ENCODE measurements around the gene MYL5.
A peak's percentile ranks its signal among the peaks of the same experiment; 100 is the strongest.

MYL5 gene

GRCh38 chr4:710116-710515, 35.8 kb downstream of the MYL5 start:
- no peaks in the 10 kb centered on the region for H3K9me3 Mint-ChIP-seq
- H3K4me3 Mint-ChIP-seq = no peak overlapping the region
- peaks cover 37% of the 10 kb centered on the region for H3K4me1 Mint-ChIP-seq
- H3K27me3 Mint-ChIP-seq = no peaks in the 10 kb centered on the region
- ATAC-seq (no peak), DNase-seq (no peak)
- no peak overlapping the region for H3K27ac Mint-ChIP-seq

GRCh38 chr4:710916-711315, 36.6 kb downstream of the MYL5 start:
- no peak overlapping the region for H3K4me3 Mint-ChIP-seq
- ATAC-seq (no peak), DNase-seq (no peak)
- no peaks in the 10 kb centered on the region for H3K9me3 Mint-ChIP-seq
- no peak overlapping the region for H3K27ac Mint-ChIP-seq
- H3K4me1 Mint-ChIP-seq = peaks cover 33% of the 10 kb centered on the region
- no peaks in the 10 kb centered on the region for H3K27me3 Mint-ChIP-seq

- DNase-seq (no peak), ATAC-seq (no peak)
- Mint-ChIP-seq H3K9me3 (no peaks in the 10 kb centered on the region), H3K4me1 (peaks cover 29% of the 10 kb centered on the region), H3K27ac (no peak overlapping the region), H3K4me3 (no peak overlapping the region), H3K27me3 (no peaks in the 10 kb centered on the region)
These were observed 37.8 kb downstream of the MYL5 start for GRCh38 chr4:712093-712492.

GRCh38 chr4:712916-713632, 38.7 kb downstream of the MYL5 start:
- Mint-ChIP-seq H3K4me3 (no peak overlapping the region), H3K4me1 (peaks cover 34% of the 10 kb centered on the region), H3K27me3 (no peaks in the 10 kb centered on the region), H3K27ac (no peak overlapping the region), H3K9me3 (no peaks in the 10 kb centered on the region)
- no peak for DNase-seq
- ATAC-seq = no peak

- ATAC-seq = no peak
- Mint-ChIP-seq H3K4me1 (peaks cover 28% of the 10 kb centered on the region), H3K27ac (no peak overlapping the region), H3K4me3 (no peak overlapping the region), H3K27me3 (no peaks in the 10 kb centered on the region), H3K9me3 (no peaks in the 10 kb centered on the region)
- DNase-seq = no peak
These were observed 39.7 kb downstream of the MYL5 start for GRCh38 chr4:714087-714486.

- DNase-seq = no peak
- no peaks in the 10 kb centered on the region for H3K27me3 Mint-ChIP-seq
- H3K27ac Mint-ChIP-seq = peak overlapping the region in 1 of 2 donors; percentile 71
- no peak overlapping the region for H3K4me3 Mint-ChIP-seq
- H3K4me1 Mint-ChIP-seq = peaks cover 34% of the 10 kb centered on the region
- ATAC-seq = peak; percentile 29
- peaks cover 0 to 6% of the 10 kb centered on the region in 2 donors for H3K9me3 Mint-ChIP-seq
These were observed 43.4 kb downstream of the MYL5 start for GRCh38 chr4:717601-718320.

GRCh38 chr4:718460-718859, 44.1 kb downstream of the MYL5 start:
- Mint-ChIP-seq H3K27ac (peak overlapping the region in 1 of 2 donors; percentile 34), H3K27me3 (no peaks in the 10 kb centered on the region), H3K9me3 (peaks cover 0 to 6% of the 10 kb centered on the region in 2 donors), H3K4me3 (no peak overlapping the region), H3K4me1 (peaks cover 37% of the 10 kb centered on the region)
- no peak for DNase-seq
- ATAC-seq = no peak

GRCh38 chr4:720111-720860, 45.9 kb downstream of the MYL5 start:
- DNase-seq (no peak), ATAC-seq (peak; percentile 53)
- no peaks in the 10 kb centered on the region for H3K27me3 Mint-ChIP-seq
- H3K27ac Mint-ChIP-seq = peak overlapping the region in 1 of 2 donors; percentile 63
- H3K4me3 Mint-ChIP-seq = no peak overlapping the region
- peaks cover 44% of the 10 kb centered on the region for H3K4me1 Mint-ChIP-seq
- H3K9me3 Mint-ChIP-seq = peaks cover 0 to 6% of the 10 kb centered on the region in 2 donors

GRCh38 chr4:721261-722168, 47.2 kb downstream of the MYL5 start:
- peaks cover 0 to 6% of the 10 kb centered on the region in 2 donors for H3K9me3 Mint-ChIP-seq
- peak overlapping the region in 1 of 2 donors; percentile 95 for H3K27ac Mint-ChIP-seq
- no peak for DNase-seq
- peak; percentile 39 for ATAC-seq
- peaks cover 54% of the 10 kb centered on the region for H3K4me1 Mint-ChIP-seq
- H3K4me3 Mint-ChIP-seq = no peak overlapping the region
- no peaks in the 10 kb centered on the region for H3K27me3 Mint-ChIP-seq

- no peak for ATAC-seq
- peaks cover 0 to 6% of the 10 kb centered on the region in 2 donors for H3K9me3 Mint-ChIP-seq
- H3K27ac Mint-ChIP-seq = no peak overlapping the region
- H3K4me3 Mint-ChIP-seq = no peak overlapping the region
- no peak for DNase-seq
- H3K4me1 Mint-ChIP-seq = peaks cover 60% of the 10 kb centered on the region
- H3K27me3 Mint-ChIP-seq = no peaks in the 10 kb centered on the region
These were observed 47.9 kb downstream of the MYL5 start for GRCh38 chr4:722169-722725.

- H3K4me3 Mint-ChIP-seq = no peak overlapping the region
- DNase-seq (no peak), ATAC-seq (no peak)
- peaks cover 59% of the 10 kb centered on the region for H3K4me1 Mint-ChIP-seq
- peak overlapping the region; percentile 61 to 94 for H3K27ac Mint-ChIP-seq
- H3K27me3 Mint-ChIP-seq = no peaks in the 10 kb centered on the region
- H3K9me3 Mint-ChIP-seq = peaks cover 0 to 6% of the 10 kb centered on the region in 2 donors
These were observed 48.6 kb downstream of the MYL5 start for GRCh38 chr4:722851-723360.

- Mint-ChIP-seq H3K27ac (peak overlapping the region; percentile 61 to 95), H3K27me3 (no peaks in the 10 kb centered on the region), H3K4me1 (peaks cover 58% of the 10 kb centered on the region), H3K9me3 (peaks cover 0 to 6% of the 10 kb centered on the region in 2 donors), H3K4me3 (no peak overlapping the region)
- no peak for ATAC-seq
- no peak for DNase-seq
These were observed 49.6 kb downstream of the MYL5 start for GRCh38 chr4:723751-724530.

- H3K4me3 Mint-ChIP-seq = no peak overlapping the region
- peaks cover 0 to 6% of the 10 kb centered on the region in 2 donors for H3K9me3 Mint-ChIP-seq
- ATAC-seq (no peak), DNase-seq (no peak)
- H3K4me1 Mint-ChIP-seq = peaks cover 46% of the 10 kb centered on the region
- H3K27ac Mint-ChIP-seq = no peak overlapping the region
- no peaks in the 10 kb centered on the region for H3K27me3 Mint-ChIP-seq
These were observed 51.3 kb downstream of the MYL5 start for GRCh38 chr4:725391-726234.
